Stimulated activated CD8-positive, alpha-beta memory T cell treated with anti-CD3 and anti-CD28 coated beads, Interleukin-12 subunit alpha, Interleukin-12 subunit beta, amount 100 ng/mL, for 1 hour (primary cell): ENCODE measurements around the gene TDRD5.

Experiments
- DNase-seq: peaks from one replicate; pipeline ENCODE4 v3.0.0-alpha.2; 2020; ENCODE audit warnings: low read depth

Gene TDRD5, protein sequence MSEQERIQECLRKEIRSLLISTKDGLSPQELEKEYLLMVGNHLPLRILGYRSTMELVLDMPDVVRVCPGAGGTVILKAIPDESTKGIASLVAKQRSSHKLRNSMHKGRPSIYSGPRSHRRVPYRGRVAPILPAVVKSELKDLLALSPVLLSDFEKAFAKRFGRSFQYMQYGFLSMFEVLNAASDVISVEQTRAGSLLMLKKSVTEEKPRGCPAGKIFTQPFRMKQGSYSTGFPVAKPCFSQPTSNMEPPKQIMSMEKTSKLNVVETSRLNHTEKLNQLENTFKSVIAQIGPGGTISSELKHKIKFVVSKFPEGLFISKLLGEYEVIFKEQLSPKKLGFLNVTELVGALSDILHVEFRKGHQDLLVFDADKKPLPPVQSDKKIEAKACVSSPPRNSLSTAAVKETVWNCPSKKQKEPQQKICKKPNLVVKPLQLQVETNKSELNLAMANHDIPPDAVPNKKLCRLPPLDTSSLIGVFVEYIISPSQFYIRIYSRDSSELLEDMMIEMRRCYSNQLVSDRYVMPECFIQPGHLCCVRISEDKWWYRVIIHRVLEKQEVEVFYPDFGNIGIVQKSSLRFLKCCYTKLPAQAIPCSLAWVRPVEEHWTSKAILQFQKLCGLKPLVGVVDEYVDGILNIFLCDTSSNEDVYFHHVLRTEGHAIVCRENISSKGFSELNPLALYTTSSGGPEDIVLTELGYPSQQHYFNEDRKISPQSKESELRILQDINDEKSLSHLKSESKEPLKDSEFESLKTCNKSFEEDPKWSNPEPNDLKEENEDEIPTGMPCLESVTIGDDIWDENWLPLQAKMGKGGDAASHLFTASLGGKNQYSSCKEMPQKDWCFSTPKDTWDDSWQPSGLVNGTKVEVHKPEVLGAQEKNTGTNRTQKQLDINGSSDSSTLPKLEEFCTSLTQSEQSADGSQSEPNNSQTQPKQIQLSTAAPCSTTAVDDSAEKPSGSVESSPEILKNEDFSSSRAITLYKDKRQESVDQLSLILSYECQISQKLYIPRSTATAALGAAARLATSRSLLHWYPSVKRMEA

GRCh38 chr1:179591592-179592580 lies at the start of gene TDRD5:
TSS of gene TDRD5 (plus strand) at chr1:179591832. CDS start at chr1:179592616, 784 bp downstream.
- DNase-seq, result no peak

- DNase-seq, result no peak
Observed at GRCh38 chr1:179545321-179545720, 46.3 kb upstream of the TDRD5 start.

- no peak for DNase-seq
Observed at GRCh38 chr1:179547021-179547535, 44.6 kb upstream of the TDRD5 start.

GRCh38 chr1:179548666-179549367 lies 42.8 kb upstream of the TDRD5 start:
- DNase-seq, result no peak

- DNase-seq, result no peak
Observed at GRCh38 chr1:179549368-179549700, 42.3 kb upstream of the TDRD5 start.

DNA sequence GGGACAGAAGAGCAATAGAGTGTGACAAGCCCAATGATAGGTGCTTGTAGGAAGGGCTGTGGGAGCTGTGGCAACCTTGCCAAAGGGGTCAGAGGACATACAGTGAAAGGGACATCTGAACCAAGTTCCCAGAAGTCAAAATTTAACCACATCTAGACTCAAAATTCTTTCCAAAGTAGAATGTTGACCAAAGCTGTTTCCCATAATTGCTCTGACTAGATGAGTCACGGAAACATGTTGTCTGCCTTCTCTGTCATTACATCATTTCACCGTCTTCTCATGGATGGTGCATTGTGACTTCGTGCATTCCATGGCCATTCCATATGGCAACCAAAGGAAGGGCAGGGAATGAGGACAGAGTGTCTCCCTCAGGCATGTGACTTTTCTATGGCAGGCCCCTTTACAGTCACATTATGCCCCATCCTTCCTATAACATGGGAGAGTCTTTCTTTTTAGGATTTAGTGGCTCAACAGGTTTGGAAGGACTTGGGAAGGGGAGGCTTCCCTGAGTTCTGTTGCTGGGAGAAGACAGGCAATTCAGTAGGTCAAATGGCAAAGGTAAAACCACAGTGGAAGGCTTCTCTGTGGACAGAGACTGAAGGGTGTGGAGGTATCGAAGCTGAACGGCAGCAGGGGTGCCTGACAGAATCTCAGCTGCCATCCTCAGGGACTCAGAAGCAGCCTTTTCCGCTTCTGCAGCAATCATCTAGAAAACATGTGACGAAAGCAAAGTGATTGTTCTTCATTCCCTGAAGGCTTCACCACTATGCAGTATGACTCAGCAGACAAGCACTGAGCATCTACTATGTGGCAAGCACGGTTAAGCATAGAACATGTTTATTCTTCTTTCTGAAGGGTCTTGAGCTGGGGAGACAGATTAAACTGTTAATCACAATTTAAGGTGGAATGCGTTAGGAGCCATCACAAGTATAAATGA lies 40.6 kb upstream of the TDRD5 start:
- DNase-seq, result no peak

DNA sequence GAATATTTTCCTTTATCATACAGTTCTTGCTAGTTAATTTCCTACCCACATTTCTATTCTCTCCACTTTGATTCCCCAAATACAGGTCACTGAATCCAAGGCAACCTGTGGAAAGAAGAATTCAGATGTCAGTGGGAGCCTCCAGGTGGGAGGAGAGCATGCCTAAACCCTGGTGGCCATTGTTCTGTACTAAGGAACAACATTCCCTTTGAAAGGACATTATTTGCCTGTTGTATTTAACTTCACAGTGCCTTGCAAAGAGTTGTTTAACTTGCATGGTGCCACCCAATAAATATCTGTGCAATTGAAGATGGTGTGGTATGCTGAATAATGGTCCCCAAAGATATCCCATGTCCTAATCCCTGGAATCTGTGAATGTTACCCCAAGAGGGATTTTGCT lies 37.2 kb upstream of the TDRD5 start:
- DNase-seq, result no peak

DNA sequence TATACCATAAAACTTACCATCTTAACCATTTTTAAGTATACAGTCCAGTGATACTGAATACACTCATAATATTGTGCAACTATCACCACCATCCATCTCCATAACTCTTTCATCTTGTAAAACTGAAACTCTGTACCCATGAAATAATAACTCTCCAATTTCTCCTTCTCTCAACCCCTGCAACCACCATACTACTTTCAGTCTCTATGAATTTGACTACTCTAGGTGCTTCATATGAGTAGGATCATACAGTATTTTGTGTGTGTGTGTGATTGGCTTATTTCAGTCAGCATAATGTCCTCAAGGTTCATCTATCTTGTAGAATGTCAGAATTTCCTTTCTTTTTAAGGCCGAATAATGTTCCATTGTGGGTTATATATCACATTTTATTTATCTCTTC lies 33.6 kb upstream of the TDRD5 start:
- no peak for DNase-seq

DNA sequence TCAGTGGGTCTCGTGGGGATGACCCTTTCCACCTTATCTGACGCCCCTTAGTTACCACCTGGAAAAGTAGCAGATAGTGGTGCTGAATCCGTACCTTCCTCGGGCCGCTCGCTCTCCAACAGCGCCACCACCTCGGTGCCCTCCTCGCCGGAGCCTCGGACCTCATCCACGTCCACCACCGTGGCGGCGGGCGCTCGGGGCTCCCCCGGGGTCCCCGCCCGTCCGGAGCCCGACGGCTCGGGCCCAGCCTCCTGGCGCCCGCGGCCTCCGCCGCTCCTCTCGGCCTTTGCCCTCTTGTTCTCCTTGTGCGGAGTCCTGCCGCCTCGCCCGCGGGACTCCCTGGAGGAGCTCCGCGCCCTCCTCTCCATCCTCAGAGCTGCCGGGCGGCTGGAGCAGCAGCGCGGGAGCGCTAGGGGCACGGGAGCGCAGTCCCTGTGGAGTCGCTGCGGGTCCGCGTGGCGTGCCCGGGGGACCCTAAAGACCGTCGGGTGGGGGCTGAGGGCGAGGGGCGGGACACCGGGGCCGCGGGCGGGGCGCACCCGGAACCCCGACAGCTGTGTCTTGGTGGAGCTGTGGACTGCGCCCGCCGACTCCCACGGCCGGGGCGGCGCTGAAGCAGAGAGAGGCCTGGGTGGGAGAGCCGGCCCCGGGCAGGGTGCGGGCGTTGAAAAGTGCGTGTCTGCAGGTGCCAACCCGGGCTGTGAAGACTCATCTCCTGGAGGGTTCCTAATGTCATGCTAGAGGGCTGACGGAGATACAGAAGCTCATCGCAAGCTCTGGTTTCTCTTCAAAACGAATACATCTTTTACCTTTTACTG lies 15.9 kb upstream of the TDRD5 start, which contains the start of gene NPHS2:
Gene NPHS2, minus strand, starts transcription at position 452 of the 818 bp plus-strand sequence. Its CDS starts 84 bp downstream, at position 368.
- DNase-seq, result no peak

DNA sequence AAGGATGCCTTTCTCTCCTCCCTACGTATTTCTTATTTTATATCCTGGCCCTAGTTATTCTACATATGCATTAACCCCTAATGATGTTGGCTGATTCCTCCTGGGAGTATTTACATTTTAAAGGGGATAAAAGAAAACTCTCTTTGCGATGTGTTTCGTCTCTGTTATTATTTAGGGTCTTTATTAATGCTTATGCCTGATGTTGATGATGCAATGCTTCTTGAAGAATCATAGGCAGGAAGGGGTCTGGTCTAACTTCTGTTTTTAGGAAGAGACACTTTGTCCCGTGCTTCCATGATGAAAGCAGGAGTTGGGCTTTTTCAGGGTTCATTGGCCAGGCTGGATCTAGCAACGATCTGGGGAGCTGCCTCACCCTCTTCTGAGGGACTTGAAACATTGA lies 15.1 kb upstream of the TDRD5 start:
- no peak for DNase-seq

GRCh38 chr1:179583771-179584320 lies 7.8 kb upstream of the TDRD5 start:
- DNase-seq, result no peak

- no peak for DNase-seq
Observed at GRCh38 chr1:179586107-179586823, 5.4 kb upstream of the TDRD5 start.

DNA sequence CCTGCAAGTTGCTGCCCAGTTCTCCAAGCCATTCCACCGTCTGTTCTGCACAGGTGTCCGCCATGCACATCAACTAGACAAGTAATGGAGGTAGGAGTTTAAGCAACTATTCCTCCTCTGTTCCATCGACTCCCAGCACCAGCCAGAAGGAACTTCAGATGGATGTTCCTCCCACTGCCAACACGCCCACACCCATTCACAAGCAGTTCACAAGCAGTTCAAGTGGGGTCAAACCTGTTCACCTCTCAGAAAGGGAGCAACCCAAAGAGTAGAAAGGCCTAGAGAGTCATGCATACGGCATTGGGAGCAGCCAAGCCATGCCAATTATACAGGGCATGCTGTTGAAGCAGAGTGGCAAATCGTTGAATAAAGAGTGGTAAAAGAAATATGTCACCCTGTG lies 4.3 kb upstream of the TDRD5 start:
- DNase-seq, result no peak

GRCh38 chr1:179588425-179589024 lies 3.1 kb upstream of the TDRD5 start:
- no peak for DNase-seq

DNA sequence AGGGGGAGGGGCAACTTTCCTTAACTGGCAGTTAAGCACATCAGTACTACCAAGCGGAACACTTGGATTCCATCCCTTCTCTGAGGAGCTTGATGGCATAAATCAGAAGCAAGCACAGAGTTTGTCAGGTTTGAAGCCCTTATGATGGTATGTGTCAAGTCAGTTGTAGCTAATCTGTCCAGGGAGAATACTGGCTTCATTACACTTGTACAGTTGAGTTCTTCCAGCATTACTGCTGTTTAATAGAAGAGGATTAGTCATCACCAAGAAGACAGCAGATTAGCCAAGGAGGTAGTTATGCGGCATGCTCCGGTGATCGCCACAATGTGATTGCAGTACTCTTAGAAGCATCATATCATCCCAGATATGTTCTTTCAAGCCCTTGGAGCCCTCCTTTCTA lies 2.1 kb upstream of the TDRD5 start:
- DNase-seq, result no peak

DNA sequence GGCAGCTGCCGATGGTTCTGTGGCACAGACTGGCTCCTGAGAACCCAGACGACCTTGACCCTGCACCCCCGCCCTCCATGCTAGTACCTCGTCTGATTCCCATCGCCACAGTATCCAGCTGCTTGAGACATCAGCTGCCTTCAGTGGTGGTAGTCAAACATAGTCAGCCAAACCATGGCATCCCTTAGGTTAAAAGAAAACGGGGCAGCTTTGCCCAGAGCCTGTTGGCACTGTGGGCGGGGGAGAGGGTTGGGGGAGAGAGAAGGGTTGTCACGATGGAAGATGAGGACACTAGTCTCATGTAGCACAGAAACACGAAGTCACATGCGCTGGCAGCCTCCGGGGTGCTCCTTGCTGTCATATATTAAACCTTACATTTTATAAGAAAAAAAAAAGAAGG lies 961 bp upstream of the TDRD5 start:
- no peak for DNase-seq

DNA sequence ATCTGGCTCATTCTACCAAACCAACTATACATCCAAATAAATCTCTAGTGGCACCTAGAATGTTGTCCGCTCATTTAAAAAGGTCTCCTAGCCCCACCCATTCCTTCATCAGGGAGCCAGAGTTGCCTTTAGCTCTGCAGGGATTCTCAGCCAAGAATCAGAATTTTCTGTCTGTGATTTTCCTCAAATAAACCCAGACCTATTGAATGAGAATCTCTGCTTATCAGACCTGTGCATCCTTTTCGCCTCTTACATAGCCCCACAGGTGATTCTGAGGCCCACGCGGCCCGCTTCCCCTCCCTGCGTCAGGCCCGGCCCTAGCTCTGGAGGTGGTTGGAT lies 410 bp upstream of the TDRD5 start:
- no peak for DNase-seq
